Memory B cell (primary cell): Measurements from ENCODE around the gene CAV1.

Experiments used
- ATAC-seq: fragments of 150-1000 bp; cut with Tn5 transposase; 2 replicates; pipeline ENCODE4 v1.10.0; 2021; ENCODE audit warnings: low read depth, mild to moderate bottlenecking, moderate library complexity
- DNase-seq, 2 donors: peaks; one replicate each; pipeline ENCODE4 v3.0.0; 2022; ENCODE audit warnings: low spot score in 2 of 2
- H3K27ac Mint-ChIP-seq: one replicate; pipeline ENCODE4 v1.8.0; 2022; ENCODE audit warnings: mild to moderate bottlenecking, moderate library complexity, mixed read lengths
- H3K27me3 Mint-ChIP-seq: one replicate; pipeline ENCODE4 v1.8.0; 2022; ENCODE audit warnings: mixed read lengths
- H3K36me3 Mint-ChIP-seq: one replicate; pipeline ENCODE4 v1.8.0; 2022; ENCODE audit warnings: mild to moderate bottlenecking, mixed read lengths
- H3K4me1 Mint-ChIP-seq: one replicate; pipeline ENCODE4 v1.8.0; 2022; ENCODE audit warnings: mixed read lengths
- H3K4me3 Mint-ChIP-seq: one replicate; pipeline ENCODE4 v1.8.0; 2022; ENCODE audit warnings: mild to moderate bottlenecking, moderate library complexity, mixed read lengths
- H3K9me3 Mint-ChIP-seq: one replicate; pipeline ENCODE4 v1.8.0; 2022; ENCODE audit warnings: mixed read lengths

The CAV1 gene

GRCh38 chr7:116515584-116515983 lies 9.3 kb upstream of the CAV1 start:
- no peak for DNase-seq
- no peak overlapping the region for H3K27ac Mint-ChIP-seq
- ATAC-seq, result no peak
- H3K27me3 Mint-ChIP-seq, result peaks cover 6% of the 10 kb centered on the region
- peaks cover 19% of the 10 kb centered on the region for H3K4me1 Mint-ChIP-seq
- H3K4me3 Mint-ChIP-seq, result no peak overlapping the region
- H3K36me3 Mint-ChIP-seq, result no peaks in the 10 kb centered on the region
- H3K9me3 Mint-ChIP-seq, result no peaks in the 10 kb centered on the region

DNA sequence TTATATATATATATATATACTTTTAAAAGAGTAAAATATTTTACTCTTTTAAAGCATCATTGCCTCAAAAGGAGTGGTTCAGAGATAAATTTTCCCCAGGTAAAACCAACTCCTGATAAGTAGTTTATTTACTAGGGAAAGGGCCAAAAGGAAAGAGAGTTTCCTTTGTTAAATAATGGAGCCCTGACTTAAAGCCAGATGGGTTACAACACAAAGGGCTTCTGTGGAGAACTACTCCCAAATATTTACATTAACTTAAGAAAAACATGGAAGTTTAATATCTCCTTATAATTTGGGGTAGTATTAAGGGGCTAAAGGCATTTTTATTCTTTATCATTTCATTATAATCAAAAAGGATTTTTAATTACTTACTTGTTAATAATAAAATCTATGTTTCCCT lies 8.5 kb upstream of the CAV1 start:
- DNase-seq (no peak), ATAC-seq (no peak)
- Mint-ChIP-seq H3K9me3 (no peaks in the 10 kb centered on the region), H3K27me3 (peaks cover 6% of the 10 kb centered on the region), H3K4me1 (peaks cover 15% of the 10 kb centered on the region), H3K36me3 (no peaks in the 10 kb centered on the region), H3K27ac (no peak overlapping the region), H3K4me3 (no peak overlapping the region)

- Mint-ChIP-seq H3K4me1 (peaks cover 3% of the 10 kb centered on the region), H3K36me3 (no peaks in the 10 kb centered on the region), H3K27me3 (peaks cover 7% of the 10 kb centered on the region), H3K27ac (no peak overlapping the region), H3K4me3 (no peak overlapping the region), H3K9me3 (no peaks in the 10 kb centered on the region)
- ATAC-seq, result no peak
- no peak for DNase-seq
Observed at GRCh38 chr7:116517626-116518025, 7.2 kb upstream of the CAV1 start.

DNA sequence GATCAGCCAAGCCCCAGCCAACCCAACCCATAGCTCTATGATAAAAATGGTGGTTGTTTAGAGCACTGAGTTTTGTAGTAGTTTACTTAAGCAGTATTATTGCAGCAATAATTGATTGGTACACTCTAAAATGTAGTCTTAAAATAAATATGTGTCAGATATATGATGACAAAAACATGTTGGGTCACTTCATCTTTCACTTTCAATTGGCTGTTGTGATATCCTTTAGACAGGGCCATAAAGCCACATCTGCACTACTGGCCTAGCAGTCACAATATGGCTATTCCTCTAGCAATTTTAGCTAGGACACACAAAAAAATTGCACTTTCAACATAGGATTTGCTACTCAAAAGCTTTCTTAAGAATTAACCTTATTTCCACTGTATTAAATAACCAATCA lies 5.9 kb upstream of the CAV1 start:
- Mint-ChIP-seq H3K4me1 (no peaks in the 10 kb centered on the region), H3K36me3 (peaks cover 2% of the 10 kb centered on the region), H3K27me3 (peaks cover 11% of the 10 kb centered on the region), H3K4me3 (no peak overlapping the region), H3K27ac (no peak overlapping the region), H3K9me3 (no peaks in the 10 kb centered on the region)
- DNase-seq (no peak), ATAC-seq (no peak)

DNA sequence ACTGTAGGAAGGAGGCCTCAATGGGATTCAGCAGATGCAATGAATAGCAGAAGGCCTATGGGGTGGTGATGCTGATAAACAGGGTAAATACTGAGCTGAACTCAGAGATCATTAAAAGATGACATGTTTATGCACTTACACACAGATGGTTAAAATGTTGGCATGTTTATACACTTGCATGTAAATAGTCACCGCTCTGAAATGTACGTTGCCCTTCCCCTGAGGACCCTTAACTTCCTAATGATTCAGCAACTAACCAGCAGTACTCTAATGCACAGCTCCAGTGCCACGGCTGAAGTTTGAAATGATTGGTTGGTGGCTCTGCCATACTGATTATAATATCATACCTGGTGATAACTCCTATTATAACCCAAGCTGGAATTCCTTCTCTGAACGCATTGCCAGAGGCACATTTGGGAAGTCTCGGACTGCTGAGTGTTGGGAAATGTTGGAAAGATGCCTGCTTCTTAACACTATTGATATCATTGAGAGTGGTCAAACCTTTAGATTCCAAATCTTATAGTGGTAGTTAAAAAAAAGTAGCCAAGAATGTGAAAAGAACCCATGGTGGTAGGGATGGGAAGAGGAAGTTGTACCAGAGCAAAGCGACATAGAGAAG lies 3.7 kb upstream of the CAV1 start:
- no peak for DNase-seq
- Mint-ChIP-seq H3K27ac (no peak overlapping the region), H3K27me3 (peaks cover 10% of the 10 kb centered on the region), H3K4me3 (no peak overlapping the region), H3K36me3 (peaks cover 2% of the 10 kb centered on the region), H3K9me3 (no peaks in the 10 kb centered on the region), H3K4me1 (peaks cover 7% of the 10 kb centered on the region)
- ATAC-seq, result no peak

DNA sequence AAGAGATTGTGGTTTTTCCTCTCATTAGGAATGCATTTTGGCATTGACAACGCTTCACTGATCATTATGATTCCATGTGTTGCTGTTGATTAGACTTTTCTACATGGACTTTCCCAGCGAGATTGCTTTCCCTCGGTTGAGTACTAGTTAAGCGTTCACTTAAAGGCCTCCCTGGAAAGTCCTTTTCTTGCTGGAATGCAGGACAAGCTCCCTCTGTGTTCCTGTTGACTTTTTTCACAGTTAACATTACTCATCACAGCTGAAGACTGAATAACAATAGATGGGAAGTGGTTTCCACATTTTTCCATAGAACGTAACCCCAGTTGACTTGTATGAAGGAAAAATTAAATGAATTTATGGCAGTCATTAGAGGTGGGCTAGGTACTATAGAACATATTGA lies 2.6 kb upstream of the CAV1 start:
- H3K4me3 Mint-ChIP-seq, result no peak overlapping the region
- H3K27me3 Mint-ChIP-seq, result peaks cover 10% of the 10 kb centered on the region
- peaks cover 13% of the 10 kb centered on the region for H3K4me1 Mint-ChIP-seq
- H3K36me3 Mint-ChIP-seq, result peaks cover 2% of the 10 kb centered on the region
- no peaks in the 10 kb centered on the region for H3K9me3 Mint-ChIP-seq
- H3K27ac Mint-ChIP-seq, result no peak overlapping the region
- no peak for DNase-seq
- ATAC-seq, result no peak

GRCh38 chr7:116524221-116524608 lies 621 bp upstream of the CAV1 start:
- DNase-seq (no peak), ATAC-seq (no peak)
- H3K36me3 Mint-ChIP-seq, result peaks cover 2% of the 10 kb centered on the region
- H3K4me1 Mint-ChIP-seq, result peaks cover 13% of the 10 kb centered on the region
- peak overlapping the region; percentile 90 for H3K4me3 Mint-ChIP-seq
- no peaks in the 10 kb centered on the region for H3K9me3 Mint-ChIP-seq
- H3K27ac Mint-ChIP-seq, result no peak overlapping the region
- H3K27me3 Mint-ChIP-seq, result peaks cover 10% of the 10 kb centered on the region

DNA sequence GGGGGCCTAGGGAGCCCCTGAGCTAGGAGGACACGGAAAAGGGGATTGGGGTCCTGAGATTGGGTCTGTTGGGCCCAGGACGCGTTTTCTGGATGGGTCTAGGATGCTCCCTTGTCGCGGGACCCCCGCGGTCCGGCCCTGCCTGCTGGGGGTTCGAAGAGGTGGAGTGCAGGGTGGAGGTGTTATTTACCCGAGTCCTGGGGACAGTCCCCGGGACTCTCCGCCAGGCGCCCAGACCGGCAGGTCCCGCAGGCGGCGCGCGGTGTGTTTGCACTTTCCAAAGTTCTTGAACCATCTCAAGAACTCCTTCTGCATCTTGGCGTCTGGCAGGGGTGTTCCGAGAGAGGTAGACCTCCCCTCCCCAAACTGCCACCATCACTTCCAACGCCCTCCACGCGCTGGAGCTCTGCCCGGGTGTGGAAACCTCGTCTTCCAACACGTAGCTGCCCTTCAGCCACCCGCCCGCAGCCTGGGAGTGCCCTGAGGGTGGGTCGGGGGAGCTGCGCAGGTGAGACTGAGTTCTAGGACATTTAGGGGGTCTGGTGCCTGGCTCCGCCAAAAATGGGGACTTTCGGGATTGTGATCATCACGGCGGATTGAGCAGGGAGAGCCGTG lies 569 bp downstream of the CAV1 start:
- DNase-seq (peak in 1 of 2 donors; percentile 30), ATAC-seq (peak; percentile 59)
- H3K9me3 Mint-ChIP-seq, result no peaks in the 10 kb centered on the region
- peaks cover 15% of the 10 kb centered on the region for H3K4me1 Mint-ChIP-seq
- H3K27me3 Mint-ChIP-seq, result peaks cover 10% of the 10 kb centered on the region
- peaks cover 2% of the 10 kb centered on the region for H3K36me3 Mint-ChIP-seq
- H3K27ac Mint-ChIP-seq, result peak overlapping the region; percentile 58
- H3K4me3 Mint-ChIP-seq, result peak overlapping the region; percentile 90

- Mint-ChIP-seq H3K4me3 (peak overlapping the region; percentile 90), H3K27ac (no peak overlapping the region), H3K36me3 (peaks cover 2% of the 10 kb centered on the region), H3K27me3 (peaks cover 10% of the 10 kb centered on the region), H3K9me3 (no peaks in the 10 kb centered on the region), H3K4me1 (peaks cover 16% of the 10 kb centered on the region)
- DNase-seq (peak; percentile 64 to 67), ATAC-seq (peak; percentile 84)
Observed at GRCh38 chr7:116525913-116526861, 1.4 kb downstream of the CAV1 start.

GRCh38 chr7:116526897-116527296 lies 2.1 kb downstream of the CAV1 start:
- Mint-ChIP-seq H3K4me3 (peak overlapping the region; percentile 90), H3K27ac (no peak overlapping the region), H3K27me3 (peaks cover 10% of the 10 kb centered on the region), H3K4me1 (peaks cover 16% of the 10 kb centered on the region), H3K36me3 (peaks cover 2% of the 10 kb centered on the region), H3K9me3 (no peaks in the 10 kb centered on the region)
- no peak for ATAC-seq
- no peak for DNase-seq

- Mint-ChIP-seq H3K9me3 (no peaks in the 10 kb centered on the region), H3K4me3 (no peak overlapping the region)
- no peak for DNase-seq
Observed at GRCh38 chr7:116527521-116527920, 2.7 kb downstream of the CAV1 start.

DNA sequence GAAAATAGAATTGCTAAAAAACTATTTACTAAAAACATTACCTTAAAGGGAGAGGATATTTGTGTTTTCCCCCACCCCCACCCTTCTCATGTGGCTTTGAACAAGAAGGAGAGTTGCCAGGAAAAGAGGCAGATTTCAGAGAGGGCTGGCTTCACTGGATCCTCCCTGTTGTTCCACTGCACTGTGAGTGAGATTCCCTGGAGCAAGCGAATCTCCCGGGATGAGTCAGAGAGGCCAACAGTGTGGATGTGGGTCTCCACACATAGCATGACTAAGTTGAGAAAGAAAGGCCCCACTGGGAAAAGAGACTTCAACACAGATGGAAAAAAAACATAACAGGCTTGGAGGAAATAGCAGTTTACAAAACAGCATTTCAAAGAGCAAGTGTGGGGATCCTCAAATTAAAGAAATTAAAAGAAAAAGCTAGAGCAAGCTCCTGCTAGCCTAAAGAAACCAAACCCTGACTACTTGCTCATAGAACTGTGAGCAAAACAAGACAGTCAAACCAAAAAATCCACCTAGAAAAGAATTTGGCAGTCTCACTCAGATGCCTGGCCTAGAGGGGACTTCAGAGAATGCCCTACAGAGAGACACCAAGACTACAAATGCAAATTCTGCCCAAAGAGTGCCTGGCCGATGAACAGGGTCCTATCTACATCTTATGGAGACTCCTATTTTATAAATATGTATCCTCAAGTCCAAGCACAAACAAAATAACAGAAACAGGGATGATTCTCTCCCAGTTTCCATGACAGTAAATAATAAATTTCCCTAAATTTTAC lies 3.4 kb downstream of the CAV1 start:
- Mint-ChIP-seq H3K27me3 (peaks cover 8% of the 10 kb centered on the region), H3K9me3 (no peaks in the 10 kb centered on the region), H3K4me1 (peaks cover 16% of the 10 kb centered on the region), H3K27ac (no peak overlapping the region), H3K4me3 (no peak overlapping the region), H3K36me3 (no peaks in the 10 kb centered on the region)
- ATAC-seq, result no peak
- DNase-seq, result no peak

More at GRCh38 chr7:116527521-116527920, 2.7 kb downstream of the CAV1 start:
- Mint-ChIP-seq H3K27ac (no peak overlapping the region), H3K27me3 (peaks cover 10% of the 10 kb centered on the region), H3K4me1 (peaks cover 16% of the 10 kb centered on the region), H3K36me3 (peaks cover 2% of the 10 kb centered on the region)
- ATAC-seq, result no peak

- DNase-seq, result no peak
- no peak for ATAC-seq
- Mint-ChIP-seq H3K27me3 (peaks cover 7% of the 10 kb centered on the region), H3K36me3 (no peaks in the 10 kb centered on the region), H3K4me1 (peaks cover 16% of the 10 kb centered on the region), H3K4me3 (no peak overlapping the region), H3K9me3 (no peaks in the 10 kb centered on the region), H3K27ac (no peak overlapping the region)
Observed at GRCh38 chr7:116529250-116529649, 4.4 kb downstream of the CAV1 start.
